Measurements from ENCODE around the gene DIDO1. TPM values are rescaled to one million over a fixed set of nuclear protein-coding genes. Genes with fewer than 3 reads are reported as not detected.
"Not testable (repeated sequence)": the region's sequence is repeated elsewhere in the genome, so short reads cannot be mapped to it uniquely, and the experiment has no call there.

The DIDO1 gene
- total RNA-seq, 2 donors from 2014 or later = 40.1 to 52.7 TPM

DNA sequence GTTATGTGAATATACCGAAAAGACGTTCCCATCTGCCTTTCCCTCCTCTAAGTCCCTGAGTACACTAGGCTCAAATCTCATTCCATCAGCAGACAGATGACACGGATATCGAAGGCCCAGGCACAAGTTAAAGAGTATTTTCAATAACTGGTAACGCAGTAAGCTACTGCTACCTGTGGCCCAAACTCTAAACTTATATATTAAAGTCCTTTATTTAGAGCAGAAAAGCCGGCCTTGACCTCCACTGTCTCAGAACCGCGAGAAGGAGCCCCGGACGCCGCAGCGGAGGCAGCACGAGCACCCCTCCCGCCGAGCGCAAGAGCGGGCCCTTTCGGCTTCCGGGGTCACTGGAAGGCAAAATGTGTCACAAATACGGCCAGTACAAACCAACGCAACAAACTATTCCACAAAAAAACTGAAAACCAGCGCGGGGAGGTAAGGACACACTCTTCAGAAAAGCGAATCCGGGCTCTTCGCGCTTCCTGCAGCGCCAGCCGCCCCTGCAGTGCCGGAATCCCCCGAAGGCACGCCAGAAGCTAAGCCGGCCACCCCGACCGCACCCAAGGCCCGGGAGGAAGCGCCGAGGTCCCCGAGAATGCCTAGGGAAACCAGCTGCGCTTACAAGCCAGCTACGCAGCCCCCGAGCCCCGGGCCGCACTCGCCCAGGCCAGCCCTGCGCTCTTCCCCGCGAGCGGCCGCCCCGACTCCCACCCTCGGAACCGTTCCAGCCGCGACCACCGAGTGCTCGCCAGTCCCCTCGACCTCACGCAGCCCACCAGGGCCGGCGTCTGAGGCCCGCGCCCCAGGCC, 681 bp downstream of the DIDO1 start:
- no peaks in the 10 kb centered on the region for H3K9me3 Mint-ChIP-seq
- ATAC-seq (peak; percentile 8 to 10), DNase-seq (ENCODE audit: low spot score in 2 of 2) (peak; percentile 58 to 65)
- H3K36me3 Mint-ChIP-seq = peaks cover 7 to 8% of the 10 kb centered on the region in 2 donors
- peak overlapping the region; percentile 94 to 95 for H3K27ac Mint-ChIP-seq

DNA sequence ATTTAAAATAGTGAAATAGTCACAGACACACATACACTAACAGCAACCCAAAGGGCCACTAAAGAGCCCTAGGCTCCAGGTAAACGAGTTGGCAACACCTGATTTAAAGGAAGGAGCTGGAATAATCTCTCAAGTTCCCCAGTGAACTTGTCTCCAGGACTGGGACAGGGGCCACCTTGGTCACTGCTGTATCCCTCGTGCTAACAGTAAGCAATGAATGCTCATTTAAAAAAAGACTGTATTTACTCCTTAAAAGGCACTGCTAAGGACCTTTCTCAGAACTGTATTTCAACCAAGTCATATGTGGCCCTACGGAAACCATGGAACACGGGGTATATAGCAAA, 1.3 kb downstream of the DIDO1 start:
- Mint-ChIP-seq H3K9me3 (no peaks in the 10 kb centered on the region), H3K27ac (peak overlapping the region; percentile 94 to 95), H3K36me3 (peaks cover 7 to 8% of the 10 kb centered on the region in 2 donors)
- DNase-seq (ENCODE audit: low spot score in 2 of 2) (no peak), ATAC-seq (no peak)

DNA sequence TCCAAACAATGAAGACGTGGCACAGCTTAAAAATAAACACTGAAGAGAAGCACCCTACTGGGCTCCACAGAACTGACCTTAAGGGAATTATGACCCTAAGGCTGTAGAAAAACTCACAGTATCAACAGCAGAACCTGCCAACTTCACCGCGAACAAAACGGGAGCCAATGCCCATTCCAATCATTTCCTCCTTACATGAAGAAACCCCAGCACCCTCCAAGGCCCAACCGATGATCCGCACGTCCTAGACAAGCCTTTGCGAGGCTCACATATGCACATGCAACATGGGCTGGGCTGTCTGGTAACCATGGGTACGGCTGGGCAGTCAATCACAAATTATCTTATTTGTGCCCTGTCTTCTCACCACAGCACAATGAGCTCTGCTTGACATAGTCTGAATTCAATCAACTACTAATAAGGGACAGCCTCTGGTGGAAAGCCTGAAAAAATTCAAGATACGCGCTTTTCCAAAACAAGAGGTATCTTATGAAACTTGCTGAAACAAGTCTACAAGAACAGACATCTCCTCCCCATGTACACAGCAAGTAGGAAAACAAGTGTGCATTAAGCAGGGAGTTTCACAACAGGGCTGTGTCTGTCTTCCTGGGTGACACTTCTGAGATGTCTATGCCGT, 1.7 kb downstream of the DIDO1 start:
- ATAC-seq (no peak), DNase-seq (ENCODE audit: low spot score in 2 of 2) (peak in 1 of 2 donors; percentile 13)

DNA sequence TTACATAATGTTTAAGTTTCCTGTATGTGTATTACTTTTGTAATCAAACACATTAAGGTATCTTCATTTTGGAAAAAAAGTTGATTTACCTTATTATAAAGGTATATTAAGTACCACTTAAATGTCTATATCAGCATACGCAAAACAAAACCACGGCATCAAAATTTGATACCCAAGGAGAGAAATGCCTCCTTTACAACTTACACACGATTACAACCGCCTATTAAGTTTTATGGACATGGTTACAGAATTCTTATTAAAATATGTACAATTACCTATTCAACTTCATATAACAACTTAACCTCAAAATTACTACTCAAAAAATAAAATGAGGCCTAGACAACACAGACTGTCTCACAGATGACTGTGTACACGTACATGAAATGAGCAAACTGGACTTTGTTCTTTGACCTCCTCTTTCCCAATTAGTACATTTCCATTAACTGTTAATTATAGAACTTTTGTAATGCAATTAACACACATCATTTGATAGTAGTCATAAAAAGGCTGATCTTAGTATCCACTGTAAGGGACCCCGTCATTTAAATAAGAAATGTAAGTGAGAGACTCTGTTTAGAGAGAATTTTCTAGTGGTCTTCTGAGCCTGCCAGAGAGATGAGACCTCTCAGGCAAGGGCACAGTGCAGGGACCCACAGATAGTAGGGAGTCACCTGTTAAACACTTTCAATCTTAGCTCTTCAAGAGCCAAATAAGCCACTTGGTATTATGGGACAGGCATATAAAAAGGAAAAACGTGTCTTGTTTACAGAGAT, 2.5 kb downstream of the DIDO1 start:
- Mint-ChIP-seq H3K27ac (peak overlapping the region; percentile 94 to 95), H3K36me3 (peaks cover 7 to 8% of the 10 kb centered on the region in 2 donors), H3K9me3 (no peaks in the 10 kb centered on the region)
- no peak for ATAC-seq
- no peak for DNase-seq (ENCODE audit: low spot score in 2 of 2)

More for the DNA sequence above, 1.7 kb downstream of the DIDO1 start:
- Mint-ChIP-seq H3K36me3 (peaks cover 7 to 8% of the 10 kb centered on the region in 2 donors), H3K9me3 (no peaks in the 10 kb centered on the region), H3K27ac (peak overlapping the region; percentile 94 to 95)

DNA sequence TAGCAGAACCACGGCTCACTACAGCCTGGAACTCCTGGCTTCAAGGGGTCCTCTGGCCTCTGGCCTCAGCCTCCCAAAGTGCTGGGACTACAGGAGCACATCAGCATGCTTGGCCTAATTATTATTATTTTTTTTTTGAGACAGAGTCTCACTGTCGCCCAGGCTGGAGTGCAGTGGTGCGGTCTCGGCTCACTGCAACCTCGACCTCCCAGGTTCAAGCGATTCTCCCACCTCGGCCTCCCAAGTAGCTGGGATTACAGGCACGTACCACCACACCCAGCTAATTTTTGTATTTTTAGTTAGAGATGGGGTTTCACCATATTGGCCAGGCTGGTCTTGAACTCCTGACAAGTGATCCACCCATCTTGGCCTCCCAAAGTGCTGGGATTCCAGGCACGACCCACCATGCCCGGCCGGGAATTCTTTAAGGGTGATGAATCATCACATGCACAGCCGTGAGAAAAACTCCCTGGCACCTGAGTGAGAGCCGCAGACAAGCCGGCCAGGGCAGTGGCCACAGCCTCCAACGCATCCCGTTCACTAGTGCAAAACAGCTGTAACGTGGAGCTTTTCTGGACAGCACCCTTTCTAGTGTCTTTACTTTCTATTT, 3.1 kb downstream of the DIDO1 start:
- H3K36me3 Mint-ChIP-seq, ATAC-seq, H3K9me3 Mint-ChIP-seq: not testable (repeated sequence)
- DNase-seq (ENCODE audit: low spot score in 2 of 2) = peak in 1 of 2 donors; percentile 6
- peak overlapping the region; percentile 76 to 97 for H3K27ac Mint-ChIP-seq

DNA sequence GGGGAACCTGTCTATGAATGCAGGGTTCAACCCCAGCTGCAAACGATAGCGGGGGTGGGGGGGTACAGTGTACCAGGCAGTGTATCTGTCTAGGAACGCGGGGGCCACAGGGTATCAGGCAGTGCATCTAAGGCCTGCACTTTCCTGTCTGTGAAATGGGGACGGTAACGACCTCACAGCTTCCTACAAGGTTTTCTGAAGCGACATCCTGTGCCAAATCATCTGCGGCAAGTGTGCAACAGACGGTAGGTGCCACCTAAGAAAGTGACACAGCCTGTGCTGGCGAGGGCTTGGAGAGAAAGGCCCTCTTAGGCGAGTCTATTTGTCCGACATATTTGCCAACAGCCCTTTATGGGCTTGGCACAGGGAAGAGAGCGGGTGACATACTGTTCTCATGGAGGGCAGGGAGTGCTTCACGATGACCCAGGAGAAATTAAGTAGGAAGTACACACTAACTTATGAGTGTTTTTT, 3.8 kb downstream of the DIDO1 start:
- peak overlapping the region; percentile 76 to 97 for H3K27ac Mint-ChIP-seq
- H3K9me3 Mint-ChIP-seq = no peaks in the 10 kb centered on the region
- ATAC-seq (peak; percentile 4), DNase-seq (ENCODE audit: low spot score in 2 of 2) (peak in 1 of 2 donors; percentile 61)
- peaks cover 7 to 8% of the 10 kb centered on the region in 2 donors for H3K36me3 Mint-ChIP-seq

DNA sequence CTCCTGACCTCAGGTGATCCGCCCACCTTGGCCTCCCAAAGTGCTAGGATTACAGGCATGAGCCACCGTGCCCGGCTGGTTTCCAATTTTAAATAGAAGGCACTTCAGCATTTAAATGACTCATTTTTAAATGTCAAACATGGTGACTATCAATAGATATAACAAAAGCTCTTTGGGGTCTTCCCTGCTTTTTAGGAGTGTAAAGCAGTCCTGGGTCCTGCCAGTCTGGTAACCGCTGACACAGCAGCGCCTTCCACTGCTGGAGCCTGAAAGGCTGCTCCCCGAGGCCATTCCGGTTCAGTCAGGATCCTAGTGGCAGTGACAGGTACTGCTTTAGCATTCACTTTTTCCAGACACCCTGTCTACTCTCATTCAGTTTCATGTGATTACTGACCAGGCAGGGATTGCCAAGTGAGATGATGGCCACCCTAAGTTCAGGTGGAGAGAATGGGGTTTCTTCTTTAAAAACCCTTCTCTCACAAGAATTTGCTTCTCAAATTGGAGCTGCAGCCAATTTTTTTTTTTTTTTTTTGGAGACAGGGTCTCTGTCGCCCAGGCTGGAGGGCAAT, 5.1 kb downstream of the DIDO1 start:
- ATAC-seq (peak; percentile 65 to 77), DNase-seq (ENCODE audit: low spot score in 2 of 2) (peak; percentile 74 to 75)
- Mint-ChIP-seq H3K36me3 (peaks cover 7 to 12% of the 10 kb centered on the region in 2 donors), H3K27ac (peak overlapping the region; percentile 93 to 97), H3K9me3 (no peaks in the 10 kb centered on the region)

DNA sequence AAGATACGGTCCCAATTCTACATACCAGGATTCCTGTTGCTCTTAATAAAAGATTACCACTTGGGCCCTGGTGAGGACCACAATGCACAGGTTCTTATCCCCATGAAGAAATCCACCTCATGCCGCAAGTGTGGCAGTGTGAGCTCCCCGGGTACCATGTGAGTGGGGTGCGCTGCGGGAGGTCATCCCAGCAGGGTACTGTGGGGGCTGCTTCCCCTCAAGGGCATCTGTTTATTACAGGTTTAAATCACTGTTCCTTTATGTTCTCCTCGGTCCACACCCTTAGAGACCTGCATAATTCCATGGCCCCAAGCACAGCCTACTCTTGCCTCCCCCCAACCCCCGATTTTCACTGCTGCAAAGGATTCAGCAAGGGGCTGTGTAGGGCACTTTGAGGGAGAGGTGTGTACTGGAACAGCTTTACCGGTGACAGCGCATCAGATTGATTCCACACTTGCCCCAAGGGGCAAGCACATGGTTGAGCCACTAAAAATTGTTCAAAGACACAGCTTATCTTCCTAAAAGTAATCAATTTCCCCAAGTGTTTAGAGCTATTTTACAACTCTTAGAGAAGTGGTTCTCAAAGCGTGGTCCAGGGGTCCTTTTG, 6.2 kb downstream of the DIDO1 start:
- ATAC-seq (no peak), DNase-seq (ENCODE audit: low spot score in 2 of 2) (no peak)
- Mint-ChIP-seq H3K9me3 (no peaks in the 10 kb centered on the region), H3K36me3 (peaks cover 2 to 6% of the 10 kb centered on the region in 2 donors), H3K27ac (peak overlapping the region; percentile 93 to 97)

DNA sequence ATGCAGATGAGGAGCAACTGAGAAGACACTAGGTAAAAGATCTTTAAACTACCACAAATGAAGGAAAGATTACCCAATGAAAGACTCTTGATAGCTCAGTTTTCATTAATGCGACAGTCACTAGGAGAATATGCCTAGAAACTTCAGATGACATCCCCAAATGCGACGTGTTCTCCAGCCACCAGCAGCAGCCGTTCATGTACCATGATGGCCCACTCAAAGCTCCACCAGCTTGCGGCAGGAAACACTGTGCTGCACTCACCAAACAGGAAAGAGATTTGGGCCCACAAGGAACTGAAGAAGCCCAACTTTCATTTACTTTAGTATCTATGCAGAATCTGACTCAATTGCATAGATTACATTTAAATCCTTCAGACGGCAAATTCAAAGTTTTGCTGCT, 7.5 kb downstream of the DIDO1 start:
- DNase-seq (ENCODE audit: low spot score in 2 of 2) (peak in 1 of 2 donors; percentile 59), ATAC-seq (peak; percentile 61 to 69)
- Mint-ChIP-seq H3K9me3 (no peaks in the 10 kb centered on the region), H3K36me3 (peaks cover 0 to 4% of the 10 kb centered on the region in 2 donors), H3K27ac (peak overlapping the region; percentile 93 to 97)

DNA sequence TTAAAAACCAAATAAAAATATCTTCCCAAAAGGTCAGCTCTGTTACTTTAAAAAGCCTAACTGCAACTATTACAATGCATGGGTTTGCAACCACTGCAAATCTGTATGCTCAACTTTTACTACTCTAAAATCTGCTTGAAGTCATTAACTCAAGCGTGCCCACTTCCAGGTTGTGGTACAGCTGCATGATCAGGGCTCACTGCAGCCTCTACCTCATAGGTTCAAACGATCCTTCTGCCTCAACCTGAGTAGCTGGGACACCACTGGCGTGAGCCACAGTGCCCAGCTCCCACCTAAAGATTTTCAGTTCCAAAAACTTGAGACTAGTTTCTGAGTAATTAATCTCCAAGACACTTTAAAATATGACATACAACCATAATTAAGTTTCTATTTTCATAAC, 8.2 kb downstream of the DIDO1 start:
- DNase-seq (ENCODE audit: low spot score in 2 of 2) (peak in 1 of 2 donors; percentile 39), ATAC-seq (peak; percentile 36 to 72)
- Mint-ChIP-seq H3K27ac (peak overlapping the region; percentile 93 to 97), H3K9me3 (no peaks in the 10 kb centered on the region), H3K36me3 (peaks cover 0 to 4% of the 10 kb centered on the region in 2 donors)

DNA sequence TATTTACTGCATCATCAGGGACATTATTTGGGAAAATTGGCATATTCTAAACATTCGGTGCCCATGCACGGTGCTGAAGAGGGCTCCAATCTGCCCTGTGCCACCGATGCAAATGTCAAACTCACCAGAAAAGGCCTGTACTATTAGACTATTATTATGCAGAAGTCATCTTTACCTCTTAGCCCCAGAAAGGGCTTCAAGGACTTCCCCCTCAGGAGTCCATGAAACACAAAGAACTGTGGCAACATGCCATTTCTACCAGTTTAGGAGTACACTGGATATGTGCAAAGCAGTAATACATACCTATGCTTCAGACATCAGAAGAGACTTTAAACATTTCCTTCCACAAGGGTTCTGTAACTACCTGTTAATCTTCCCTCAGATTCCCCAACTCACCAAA, 8.6 kb downstream of the DIDO1 start:
- DNase-seq (ENCODE audit: low spot score in 2 of 2) (no peak), ATAC-seq (no peak)
- H3K36me3 Mint-ChIP-seq = peaks cover 0 to 4% of the 10 kb centered on the region in 2 donors
- no peaks in the 10 kb centered on the region for H3K9me3 Mint-ChIP-seq
- H3K27ac Mint-ChIP-seq = peak overlapping the region; percentile 93 to 97

DNA sequence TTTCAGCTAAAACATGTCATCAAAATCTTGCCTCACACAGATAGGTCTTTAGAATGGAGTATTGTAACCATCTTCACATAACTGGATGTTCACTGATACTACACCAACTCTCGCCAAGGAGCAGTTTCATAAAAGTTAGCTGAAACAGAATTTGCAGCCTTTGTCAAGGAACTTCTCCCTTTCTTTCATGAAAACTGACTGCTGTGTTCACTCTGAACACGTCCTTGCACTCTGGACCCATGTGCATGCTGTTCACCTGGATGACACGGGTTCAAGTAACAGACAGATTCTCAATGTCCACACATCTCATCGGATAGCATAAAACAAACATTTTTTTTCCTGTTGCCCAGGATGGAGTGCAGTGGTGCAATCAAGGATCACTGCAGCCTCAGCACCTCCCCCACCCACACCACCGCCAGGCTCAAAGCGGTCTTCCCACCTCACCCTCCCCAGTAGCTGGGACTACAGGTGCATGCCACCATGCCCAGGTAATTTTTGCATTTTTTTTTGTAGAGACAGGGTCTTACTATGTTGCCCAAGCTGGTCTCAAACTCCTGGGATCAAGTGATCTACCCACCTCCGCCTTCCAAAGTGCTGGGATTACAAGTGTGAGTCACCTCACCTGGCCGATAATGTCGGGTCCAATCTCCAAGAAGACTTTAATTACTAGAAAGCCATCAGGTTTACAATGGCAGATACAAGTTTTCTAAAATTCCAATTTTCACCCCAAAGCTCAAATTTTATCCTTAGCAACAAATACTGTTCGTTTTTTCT, 9.4 kb downstream of the DIDO1 start:
- Mint-ChIP-seq H3K36me3 (peaks cover 0 to 4% of the 10 kb centered on the region in 2 donors), H3K27ac (peak overlapping the region in 1 of 2 donors; percentile 97), H3K9me3 (no peaks in the 10 kb centered on the region)
- ATAC-seq (no peak), DNase-seq (ENCODE audit: low spot score in 2 of 2) (no peak)

DNA sequence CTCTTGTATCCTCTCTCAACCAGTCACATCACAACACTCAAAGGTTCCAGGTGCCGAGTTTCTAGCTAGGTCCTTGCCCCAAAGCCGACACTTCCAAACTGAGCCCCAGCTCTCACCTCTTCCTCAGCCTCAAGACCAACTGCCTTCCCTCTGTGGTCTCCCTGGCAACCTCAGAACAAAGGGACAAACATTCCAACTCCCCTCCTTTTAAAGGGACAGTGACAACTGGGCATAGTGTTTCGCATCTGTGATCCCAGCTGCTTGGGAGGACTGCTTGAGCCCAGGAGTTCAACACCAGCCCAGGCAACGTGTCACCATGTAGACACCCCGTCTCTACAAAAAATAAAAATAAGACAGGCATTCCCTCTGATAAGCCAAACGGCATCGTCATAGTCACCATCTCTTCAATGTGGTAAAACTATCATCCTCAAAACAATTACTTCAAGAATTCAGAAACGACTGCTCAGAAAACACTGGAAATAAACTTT, 11.3 kb downstream of the DIDO1 start:
- peak overlapping the region in 1 of 2 donors; percentile 94 for H3K27ac Mint-ChIP-seq
- peaks cover 11 to 15% of the 10 kb centered on the region in 2 donors for H3K36me3 Mint-ChIP-seq
- peak in 1 of 2 donors; percentile 9 for ATAC-seq
- peak in 1 of 2 donors; percentile 11 for DNase-seq (ENCODE audit: low spot score in 2 of 2)
- H3K9me3 Mint-ChIP-seq = no peaks in the 10 kb centered on the region

DNA sequence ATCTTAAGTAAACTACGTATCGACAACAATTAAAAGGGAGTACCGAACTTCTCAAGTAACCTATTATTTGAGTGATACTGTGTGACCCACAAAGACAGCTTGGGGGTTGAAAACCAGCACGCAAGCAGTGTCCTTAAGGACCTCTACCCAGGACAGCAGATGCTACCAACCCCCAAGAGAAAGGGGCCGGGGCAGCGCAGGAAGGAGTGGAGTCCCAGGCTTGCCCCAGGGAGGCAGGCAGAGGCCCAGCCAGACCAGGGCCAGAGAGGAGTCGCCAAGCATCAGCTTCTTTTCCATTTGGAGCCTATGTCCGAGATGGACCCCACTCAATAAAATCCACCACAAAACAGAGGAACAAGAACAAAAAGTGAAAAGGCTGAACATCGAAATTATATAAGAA, 11.9 kb downstream of the DIDO1 start:
- ATAC-seq = no peak
- DNase-seq (ENCODE audit: low spot score in 2 of 2) = no peak
- Mint-ChIP-seq H3K9me3 (no peaks in the 10 kb centered on the region), H3K36me3 (peaks cover 14 to 19% of the 10 kb centered on the region in 2 donors), H3K27ac (no peak overlapping the region)

DNA sequence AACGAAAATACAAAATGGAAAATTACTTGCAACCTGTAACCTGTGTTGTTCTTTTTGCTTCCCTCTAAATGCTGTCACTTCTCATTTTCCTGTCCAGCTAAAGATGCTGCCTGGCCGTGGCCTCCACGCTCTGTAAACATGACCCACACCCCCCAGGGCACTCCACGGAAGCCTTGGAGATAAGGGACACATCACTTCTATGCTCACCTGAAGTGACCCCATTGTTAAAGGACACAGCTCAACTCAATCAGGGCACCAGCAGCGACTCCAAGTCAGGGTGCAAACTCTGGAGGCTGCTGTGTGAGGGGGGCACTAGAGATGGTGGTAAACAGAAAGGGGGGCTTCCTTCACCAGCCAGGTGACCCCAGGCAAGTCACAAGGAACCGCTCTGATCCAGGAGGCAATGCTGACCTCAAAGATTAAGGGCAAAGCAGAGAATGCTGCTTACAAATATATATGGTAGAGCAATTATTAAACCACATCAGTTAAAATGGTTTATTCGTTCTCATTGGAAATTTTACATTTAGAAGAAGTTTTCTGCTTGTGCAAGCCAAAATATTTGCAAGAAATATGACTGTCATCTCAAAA, 13.2 kb downstream of the DIDO1 start:
- Mint-ChIP-seq H3K27ac (peak overlapping the region in 1 of 2 donors; percentile 65), H3K9me3 (no peaks in the 10 kb centered on the region), H3K36me3 (peaks cover 14 to 19% of the 10 kb centered on the region in 2 donors)
- no peak for DNase-seq (ENCODE audit: low spot score in 2 of 2)
- ATAC-seq = no peak
